Fibroblast of mammary gland (primary cell): Measurements from ENCODE around the gene FZD1.
A peak's percentile ranks its signal among the peaks of the same experiment; 100 is the strongest.

ENCODE experiments used
- DNase-seq: peaks from one replicate; pipeline ENCODE4 v3.0.0-alpha.2; 2010; ENCODE audit warnings: low read depth
- H3K4me3 ChIP-seq: 2 replicates; pipeline ENCODE4 v1.5.1; 2011; ENCODE audit warnings: low read depth, mild to moderate bottlenecking, low read length, moderate library complexity; ENCODE audit not compliant: control insufficient read depth
- TF ChIP-seq, protein P1 (sequence below): conservative IDR thresholded peaks from 2 replicates; pipeline ENCODE4 v1.5.1; 2011; ENCODE audit warnings: low read depth, low read length, inconsistent platforms; ENCODE audit not compliant: control insufficient read depth, insufficient read depth

FZD1 gene

GRCh38 chr7:91243591-91244301 lies 20.5 kb upstream of the FZD1 start:
- peak; percentile 75 for DNase-seq
- H3K4me3 ChIP-seq = no peak overlapping the region
- TF ChIP-seq, protein P1, sequence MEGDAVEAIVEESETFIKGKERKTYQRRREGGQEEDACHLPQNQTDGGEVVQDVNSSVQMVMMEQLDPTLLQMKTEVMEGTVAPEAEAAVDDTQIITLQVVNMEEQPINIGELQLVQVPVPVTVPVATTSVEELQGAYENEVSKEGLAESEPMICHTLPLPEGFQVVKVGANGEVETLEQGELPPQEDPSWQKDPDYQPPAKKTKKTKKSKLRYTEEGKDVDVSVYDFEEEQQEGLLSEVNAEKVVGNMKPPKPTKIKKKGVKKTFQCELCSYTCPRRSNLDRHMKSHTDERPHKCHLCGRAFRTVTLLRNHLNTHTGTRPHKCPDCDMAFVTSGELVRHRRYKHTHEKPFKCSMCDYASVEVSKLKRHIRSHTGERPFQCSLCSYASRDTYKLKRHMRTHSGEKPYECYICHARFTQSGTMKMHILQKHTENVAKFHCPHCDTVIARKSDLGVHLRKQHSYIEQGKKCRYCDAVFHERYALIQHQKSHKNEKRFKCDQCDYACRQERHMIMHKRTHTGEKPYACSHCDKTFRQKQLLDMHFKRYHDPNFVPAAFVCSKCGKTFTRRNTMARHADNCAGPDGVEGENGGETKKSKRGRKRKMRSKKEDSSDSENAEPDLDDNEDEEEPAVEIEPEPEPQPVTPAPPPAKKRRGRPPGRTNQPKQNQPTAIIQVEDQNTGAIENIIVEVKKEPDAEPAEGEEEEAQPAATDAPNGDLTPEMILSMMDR = no peak

- TF ChIP-seq, protein P1 = peak; percentile 11
- no peak overlapping the region for H3K4me3 ChIP-seq
- DNase-seq = no peak
These were observed 16.7 kb upstream of the FZD1 start for GRCh38 chr7:91247500-91247899.

DNA sequence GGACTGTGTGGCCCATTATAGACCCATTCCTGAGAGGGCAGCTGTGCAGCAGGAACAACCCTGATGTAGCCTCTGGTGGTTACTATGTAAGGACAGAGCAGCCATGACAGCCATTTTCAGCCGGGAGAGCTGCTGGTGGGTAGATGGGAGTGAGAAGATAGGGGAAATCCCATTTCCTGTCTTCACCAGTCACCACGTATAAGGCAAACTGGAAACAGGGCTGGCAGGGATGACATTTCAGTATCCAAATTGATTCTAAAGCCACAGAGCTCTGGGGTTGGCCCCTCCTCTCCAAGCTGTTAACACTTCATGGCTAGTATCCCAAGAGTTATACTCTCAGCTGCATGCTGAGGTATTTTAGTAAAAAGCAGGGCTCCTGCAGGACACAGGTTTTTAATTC lies 15.2 kb upstream of the FZD1 start:
- TF ChIP-seq, protein P1 = no peak
- H3K4me3 ChIP-seq = no peak overlapping the region
- DNase-seq = peak; percentile 34

- TF ChIP-seq, protein P1 = no peak
- peak; percentile 78 for DNase-seq
- H3K4me3 ChIP-seq = no peak overlapping the region
These were observed 14.6 kb upstream of the FZD1 start for GRCh38 chr7:91249506-91250233.

- no peak overlapping the region for H3K4me3 ChIP-seq
- DNase-seq = no peak
- TF ChIP-seq, protein P1 = no peak
These were observed 13.5 kb upstream of the FZD1 start for GRCh38 chr7:91250706-91251105.

- no peak overlapping the region for H3K4me3 ChIP-seq
- TF ChIP-seq, protein P1 = no peak
- peak; percentile 60 for DNase-seq
These were observed 12.4 kb upstream of the FZD1 start for GRCh38 chr7:91251877-91252276.
